GOT3 (cell line): Measurements from ENCODE around the gene NUCB1.
"Not testable (repeated sequence)": the region's sequence is repeated elsewhere in the genome, so short reads cannot be mapped to it uniquely, and the experiment has no call there.

Experiments
- DNase-seq: peaks from one replicate; lab custom pipeline; 2025; ENCODE audit warnings: mixed read lengths; lab: John Stamatoyannopoulos, UW

The NUCB1 gene

DNA sequence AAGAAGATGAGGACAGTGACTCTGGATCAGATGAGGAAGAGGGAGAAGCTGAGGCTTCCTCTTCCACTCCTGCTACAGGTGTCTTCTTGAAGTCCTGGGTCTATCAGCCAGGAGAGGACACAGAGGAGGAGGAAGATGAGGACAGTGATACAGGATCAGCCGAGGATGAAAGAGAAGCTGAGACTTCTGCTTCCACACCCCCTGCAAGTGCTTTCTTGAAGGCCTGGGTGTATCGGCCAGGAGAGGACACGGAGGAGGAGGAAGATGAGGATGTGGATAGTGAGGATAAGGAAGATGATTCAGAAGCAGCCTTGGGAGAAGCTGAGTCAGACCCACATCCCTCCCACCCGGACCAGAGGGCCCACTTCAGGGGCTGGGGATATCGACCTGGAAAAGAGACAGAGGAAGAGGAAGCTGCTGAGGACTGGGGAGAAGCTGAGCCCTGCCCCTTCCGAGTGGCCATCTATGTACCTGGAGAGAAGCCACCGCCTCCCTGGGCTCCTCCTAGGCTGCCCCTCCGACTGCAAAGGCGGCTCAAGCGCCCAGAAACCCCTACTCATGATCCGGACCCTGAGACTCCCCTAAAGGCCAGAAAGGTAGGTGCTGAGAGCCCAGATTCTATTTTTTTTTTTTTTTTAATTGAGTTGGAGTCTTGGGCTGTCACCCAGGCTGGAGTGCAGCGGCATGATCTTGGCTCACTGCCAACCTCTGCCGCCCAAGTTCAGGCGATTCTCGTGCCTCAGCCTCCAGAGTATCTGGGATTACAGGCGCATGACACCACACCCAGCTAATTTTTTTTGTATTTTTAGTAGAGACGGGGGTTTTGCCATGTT, 25.6 kb upstream of the NUCB1 start:
- DNase-seq = no peak

DNA sequence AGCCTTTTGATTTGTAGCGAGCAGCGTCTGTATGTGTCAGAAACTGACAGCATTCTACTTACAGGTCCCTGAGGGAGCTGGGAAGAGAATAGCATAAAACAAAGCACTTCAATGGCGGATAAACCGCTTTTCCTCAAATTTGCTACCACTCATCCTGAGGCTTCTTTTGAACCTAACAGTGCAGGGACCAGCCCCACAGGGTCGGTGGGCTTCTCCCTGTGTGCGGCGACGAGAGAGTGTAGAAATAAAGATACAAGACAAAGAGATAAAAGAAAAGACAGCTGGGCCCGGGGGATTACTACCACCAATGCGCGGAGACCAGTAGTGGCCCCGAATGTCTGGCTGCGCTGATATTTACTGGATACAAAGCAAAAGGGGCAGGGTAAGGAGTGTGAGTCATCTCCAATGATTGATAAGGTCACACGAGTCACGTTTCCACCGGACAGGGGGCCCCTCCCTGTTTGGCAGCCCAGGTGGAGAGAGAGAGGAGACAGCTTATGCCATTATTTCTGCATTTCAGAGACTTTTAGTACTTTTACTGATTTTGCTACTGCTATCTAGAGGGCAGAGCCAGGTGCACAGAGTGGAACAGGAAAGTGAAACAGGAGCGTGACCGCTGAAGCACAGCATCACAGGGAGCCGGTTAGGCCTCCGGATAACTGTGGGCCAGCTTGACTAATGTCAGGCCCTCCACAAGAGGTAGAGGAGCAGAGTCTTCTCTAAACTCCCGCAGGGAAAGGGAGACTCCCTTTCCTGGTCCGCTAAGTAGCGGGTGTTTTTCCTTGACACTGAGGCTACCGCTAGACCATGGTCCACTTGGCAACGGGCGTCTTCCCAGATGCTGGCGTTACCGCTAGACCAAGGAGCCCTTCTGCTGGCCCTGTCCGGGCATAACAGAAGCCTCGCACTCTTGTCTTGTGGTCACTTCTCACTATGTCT, 23.8 kb upstream of the NUCB1 start:
- not testable (repeated sequence) for DNase-seq

DNA sequence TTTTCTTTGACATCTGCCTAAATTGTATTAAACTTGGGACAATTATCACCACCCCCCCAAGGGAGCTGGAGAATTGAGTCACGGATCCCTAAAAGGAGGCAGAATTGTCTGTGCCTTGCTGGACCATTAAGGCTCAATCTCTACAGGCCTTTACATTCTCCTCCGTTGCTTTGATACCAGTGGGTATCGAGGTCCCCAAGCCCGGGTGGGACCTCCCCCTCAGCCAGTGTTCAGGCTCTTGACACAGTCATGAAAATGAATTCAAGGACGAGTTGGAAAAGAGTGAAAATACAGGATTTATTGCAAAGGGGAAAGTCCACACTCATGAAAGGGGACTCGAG, 22.3 kb upstream of the NUCB1 start:
- DNase-seq = no peak

DNA sequence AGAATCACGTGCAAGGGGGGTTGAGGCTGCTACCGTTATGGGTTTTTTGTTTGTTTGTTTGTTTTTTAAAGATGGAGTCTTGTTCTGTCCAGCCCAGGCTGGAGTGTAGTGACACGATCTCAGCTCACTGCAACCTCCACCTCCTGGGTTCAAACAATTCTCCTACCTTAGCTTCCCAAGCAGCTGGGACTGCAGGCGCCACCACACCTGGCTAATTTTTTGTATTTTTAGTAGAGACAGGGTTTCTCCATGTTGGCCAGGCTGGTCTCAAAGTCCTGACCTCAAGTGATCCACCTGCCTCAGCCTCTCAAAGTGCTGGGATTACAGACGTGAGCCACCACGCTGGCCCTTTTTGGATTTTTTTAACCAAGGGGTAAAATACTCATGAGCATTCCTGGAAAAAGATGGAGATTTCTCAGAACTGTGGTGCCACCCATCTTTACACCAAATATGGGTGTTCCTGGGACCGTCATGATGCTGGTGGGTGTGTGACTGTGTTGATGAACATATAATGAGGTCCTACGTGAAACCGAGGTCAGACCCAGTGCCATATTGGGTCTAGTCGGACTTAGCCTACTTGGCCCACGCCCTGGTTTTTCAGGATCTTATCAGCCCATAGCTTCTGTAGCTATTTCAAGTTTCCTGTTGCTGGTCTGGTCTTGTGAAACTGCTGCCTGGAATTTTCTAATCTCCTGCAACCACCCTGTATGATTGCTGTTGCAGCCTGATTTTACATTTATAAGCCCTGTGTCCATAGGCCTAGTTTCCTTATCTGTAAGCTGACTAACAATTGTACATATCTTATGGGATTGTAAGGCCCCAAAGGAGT, 21.7 kb upstream of the NUCB1 start:
- DNase-seq = no peak

DNA sequence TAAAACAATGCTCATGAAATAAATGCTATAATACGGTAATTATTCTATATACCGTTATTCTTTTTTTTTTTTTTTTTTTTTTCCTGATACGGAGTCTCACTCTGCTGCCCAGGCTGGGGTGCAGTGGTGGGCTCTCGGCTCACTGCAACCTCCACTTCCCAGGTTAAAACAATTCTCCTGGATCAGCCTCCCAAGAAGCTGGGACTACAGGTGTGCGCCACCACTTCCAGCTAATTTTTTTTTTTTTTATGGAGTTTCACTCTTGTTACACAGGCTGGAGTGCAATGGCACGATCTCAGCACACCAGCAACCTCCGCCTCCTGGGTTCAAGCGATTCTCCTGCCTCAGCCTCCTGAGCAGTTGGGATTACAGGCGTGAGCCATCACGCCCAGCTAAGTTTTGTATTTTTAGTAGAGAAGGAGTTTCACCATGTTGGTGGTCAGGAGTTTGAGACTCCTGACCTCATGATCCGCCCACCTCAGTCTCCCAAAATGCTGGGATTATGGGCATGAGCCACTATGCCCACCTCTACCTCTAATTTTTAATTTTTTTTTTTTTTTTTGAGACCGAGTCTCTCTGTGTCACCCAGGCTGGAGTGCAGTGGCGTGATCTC, 21.0 kb upstream of the NUCB1 start:
- no peak for DNase-seq

DNA sequence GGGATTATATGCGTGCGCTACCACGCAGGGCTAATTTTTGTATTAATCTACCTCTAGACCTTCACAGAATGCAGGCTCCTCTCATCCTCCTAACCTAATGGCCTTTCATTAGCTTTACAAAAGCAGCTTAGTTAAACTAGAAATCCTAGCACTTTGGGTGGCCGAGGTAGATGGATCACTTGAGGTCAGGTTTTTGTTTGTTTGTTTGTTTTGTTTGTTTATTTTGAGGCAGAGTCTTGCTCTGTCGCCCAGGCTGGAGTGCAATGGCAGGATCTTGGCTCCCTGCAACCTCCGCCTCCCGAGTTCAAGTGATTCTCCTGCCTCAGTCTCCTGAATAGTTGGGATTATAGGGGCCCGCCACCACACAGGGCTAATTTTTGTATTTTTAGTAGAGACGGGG, 20.4 kb upstream of the NUCB1 start:
- not testable (repeated sequence) for DNase-seq

DNA sequence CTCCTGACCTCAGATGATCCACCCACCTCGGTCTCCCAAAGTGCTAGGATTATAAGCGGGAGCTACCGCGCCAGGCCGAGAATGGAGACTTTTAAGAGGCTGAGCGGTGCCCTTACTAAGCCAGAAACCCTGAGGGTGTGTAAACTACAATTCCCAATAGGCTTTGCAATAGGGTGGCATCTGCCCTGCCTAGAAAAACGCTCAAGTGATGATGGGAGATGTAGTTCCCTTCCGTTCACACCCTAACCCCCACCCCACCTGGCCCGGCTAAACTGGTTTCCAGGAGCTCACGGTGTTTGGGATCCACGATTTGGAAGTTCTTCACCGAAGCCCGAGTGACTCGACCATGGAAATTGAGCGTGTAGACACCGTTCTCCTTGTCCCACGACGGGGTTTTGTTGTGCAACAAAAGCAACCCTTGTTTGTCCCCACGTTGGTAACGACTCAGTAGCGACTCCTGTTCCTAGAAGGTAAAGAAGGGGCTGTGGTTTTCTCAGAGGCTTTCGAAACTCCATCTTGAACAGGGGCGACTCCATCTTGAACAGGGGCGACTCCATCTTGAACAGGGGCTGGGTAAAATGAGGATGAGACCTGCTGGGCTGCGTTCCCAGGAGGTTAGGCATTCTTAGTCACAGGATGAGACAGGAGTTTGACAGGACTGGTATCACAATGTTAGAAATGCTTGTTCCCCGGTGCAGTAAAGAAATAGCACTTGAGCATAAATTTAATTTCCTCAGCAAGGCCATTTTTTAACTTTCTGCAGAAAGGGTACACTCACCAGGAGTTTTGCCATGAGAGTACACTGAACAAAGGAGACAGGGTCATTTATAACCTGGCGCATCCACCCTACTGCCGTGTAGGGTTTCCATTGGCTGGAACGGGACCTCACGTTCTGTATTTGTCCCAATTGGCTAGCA, 18.1 kb upstream of the NUCB1 start:
- no peak for DNase-seq

DNA sequence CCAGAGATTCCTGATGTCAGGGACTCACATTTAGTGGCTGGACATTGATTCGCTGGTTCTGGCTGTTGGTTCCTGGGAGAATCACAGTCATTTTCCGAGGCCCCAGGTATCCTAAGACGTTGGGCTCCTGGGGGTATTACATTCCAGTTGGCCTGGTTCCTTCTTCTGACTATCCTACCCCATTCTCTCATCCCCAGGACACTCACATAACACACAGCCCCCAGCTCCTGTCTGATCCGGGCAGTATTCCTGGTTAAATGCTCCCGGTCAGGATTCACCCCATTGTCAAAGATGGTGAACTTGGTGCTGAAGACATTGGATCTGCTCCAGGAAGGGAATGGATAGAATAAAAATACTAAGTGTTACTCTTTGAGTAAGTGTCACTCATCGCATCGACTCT, 16.4 kb upstream of the NUCB1 start:
- no peak for DNase-seq

DNA sequence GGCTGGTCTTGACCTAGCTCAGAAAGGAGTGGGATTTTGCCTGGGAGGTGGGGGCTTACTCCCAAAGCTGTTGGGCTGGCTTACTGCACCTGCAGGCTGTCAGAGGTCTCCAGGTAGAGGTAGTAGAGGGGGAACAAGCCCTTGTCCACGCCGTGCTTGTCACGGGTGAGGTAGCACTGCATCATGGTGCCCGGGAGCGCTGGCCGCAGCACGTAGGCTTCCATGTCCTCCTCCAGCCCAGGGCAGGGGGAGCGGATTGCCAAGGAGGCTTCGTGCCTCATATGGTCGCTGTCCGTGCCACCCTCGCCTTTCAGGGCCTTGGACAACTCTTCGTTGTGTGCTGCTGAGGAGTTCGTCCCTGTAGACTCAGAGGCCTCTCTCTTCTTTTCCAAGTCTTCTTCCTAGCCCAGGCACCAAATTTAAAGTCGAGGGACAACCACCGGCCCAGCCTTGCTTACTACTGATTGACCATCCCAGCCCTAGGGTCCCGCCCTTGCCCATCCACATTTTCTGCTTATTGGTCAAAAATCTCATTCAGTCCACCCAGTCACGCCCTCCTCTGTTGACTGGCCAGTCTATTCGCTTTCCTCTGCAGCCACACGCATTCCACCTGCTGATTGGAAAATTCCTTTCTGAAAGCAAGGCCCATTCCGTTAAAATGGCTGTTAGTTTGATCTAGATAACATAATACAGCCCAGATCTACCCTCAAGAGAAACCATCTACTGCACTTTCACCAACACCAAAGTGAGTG, 12.1 kb upstream of the NUCB1 start:
- no peak for DNase-seq

DNA sequence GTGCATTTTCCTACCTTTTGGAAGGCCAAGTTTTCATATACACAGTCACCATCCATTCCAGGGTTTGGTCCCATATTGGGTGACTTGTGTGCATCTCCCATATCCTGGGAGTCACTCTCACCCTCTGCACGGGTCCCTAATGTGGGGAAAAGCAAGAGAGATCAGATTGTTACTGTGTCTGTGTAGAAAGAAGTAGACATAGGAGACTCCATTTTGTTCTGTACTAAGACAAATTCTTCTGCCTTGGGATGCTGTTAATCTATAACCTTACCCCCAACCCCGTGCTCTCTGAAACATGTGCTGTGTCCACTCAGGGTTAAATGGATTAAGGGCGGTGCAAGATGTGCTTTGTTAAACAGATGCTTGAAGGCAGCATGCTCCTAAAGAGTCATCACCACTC, 10.6 kb upstream of the NUCB1 start:
- DNase-seq = not testable (repeated sequence)

DNA sequence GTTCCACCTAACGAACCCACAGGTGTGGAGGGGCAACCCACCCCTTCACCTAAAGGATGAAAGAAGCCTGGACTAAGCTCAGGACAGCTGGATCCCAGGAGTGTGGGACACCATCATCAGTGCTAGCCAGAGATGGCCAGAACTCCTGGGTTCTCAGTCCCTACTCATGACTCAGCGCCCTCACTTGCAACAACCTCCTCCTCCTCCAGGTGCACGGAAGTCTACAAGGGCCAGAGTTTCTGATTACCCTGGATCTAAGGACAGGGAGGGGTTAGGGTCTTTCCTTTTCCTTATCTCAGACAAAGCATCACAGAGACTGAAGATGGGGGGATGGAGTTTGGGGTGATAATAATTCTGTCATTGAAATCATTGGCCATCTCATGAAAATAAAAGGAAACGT, 9.6 kb upstream of the NUCB1 start:
- DNase-seq = no peak

DNA sequence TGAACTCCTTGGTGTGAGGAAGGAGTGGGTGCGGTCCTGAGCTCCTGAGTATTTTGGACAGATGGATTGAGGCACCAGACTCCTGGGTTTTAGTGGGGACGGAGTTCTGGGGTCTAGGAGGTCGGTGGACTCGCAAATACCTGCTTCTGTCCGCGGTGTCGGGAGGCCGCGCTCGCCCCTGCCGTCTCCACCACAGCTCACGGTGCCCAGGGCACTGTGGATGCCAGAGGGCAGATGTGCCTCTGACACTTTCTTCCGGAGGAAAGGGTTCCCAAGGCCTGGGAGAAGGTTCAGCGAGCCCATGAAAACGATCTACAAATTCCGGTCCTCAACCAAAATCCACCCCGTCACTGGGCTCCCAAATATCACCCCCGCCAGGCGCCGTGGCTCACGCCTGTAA, 4.9 kb upstream of the NUCB1 start:
- no peak for DNase-seq

DNA sequence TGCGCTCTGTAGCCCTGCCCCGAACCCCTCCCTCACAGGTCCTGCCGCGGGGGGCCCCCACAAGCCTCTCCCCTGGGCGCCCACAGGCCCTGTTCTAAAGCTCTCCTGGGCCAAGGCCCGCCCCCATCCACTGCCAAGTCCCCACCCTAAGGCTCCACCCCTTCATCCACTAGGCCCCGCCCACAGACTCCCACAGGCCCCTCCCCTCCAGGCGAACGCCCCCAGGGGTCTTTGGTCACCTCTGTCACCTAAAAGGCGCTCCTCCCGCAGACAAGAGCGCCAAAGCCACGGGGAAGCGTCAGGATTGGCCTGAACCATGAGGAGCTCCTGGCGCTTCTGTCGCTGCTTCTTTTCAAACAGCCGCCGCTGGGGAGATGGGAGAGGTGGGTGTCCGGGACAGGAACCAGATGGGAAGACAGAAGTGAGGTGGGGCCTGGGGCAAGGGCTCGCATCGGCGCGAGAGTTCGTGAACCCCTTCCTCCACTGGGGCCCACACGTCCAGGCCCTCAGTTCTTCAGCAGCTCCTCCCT, 3.9 kb upstream of the NUCB1 start:
- DNase-seq = no peak

DNA sequence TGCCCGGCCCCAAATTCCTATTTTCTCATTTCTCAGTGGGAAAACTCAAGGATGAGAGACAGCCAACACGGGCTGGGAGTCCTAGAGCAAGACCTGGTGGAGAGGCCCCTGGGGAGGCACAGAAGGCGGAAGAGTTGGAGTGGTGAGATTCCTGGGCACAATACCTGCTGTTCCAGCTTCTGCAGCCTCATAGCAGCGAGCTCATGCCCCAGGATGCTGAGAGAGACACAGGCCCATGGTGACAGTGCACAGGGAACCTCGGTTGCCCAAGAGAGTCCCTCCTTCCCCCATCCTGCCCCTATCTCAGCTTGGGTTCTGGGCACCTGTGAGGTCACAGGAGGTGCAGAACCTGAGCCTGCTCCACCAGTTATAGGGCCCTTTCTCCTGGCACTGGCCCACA, 2.9 kb upstream of the NUCB1 start:
- no peak for DNase-seq

DNA sequence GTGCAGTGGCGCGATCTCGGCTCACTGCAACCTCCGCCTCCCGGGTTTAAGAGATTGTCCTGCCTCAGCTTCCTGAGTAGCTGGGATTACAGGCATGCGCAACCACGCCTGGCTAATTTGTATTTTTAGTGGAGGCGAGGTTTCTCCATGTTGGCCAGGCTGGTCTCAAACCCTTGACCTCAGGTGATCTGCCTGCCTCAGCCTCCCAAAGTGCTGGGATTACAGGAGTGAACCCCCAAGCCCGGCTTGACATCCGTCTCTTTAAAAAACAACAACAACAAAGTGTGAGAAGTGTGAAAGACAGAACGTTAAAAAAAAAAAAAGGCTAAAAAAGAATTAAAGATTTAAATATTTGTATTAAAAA, 744 bp upstream of the NUCB1 start:
- not testable (repeated sequence) for DNase-seq

DNA sequence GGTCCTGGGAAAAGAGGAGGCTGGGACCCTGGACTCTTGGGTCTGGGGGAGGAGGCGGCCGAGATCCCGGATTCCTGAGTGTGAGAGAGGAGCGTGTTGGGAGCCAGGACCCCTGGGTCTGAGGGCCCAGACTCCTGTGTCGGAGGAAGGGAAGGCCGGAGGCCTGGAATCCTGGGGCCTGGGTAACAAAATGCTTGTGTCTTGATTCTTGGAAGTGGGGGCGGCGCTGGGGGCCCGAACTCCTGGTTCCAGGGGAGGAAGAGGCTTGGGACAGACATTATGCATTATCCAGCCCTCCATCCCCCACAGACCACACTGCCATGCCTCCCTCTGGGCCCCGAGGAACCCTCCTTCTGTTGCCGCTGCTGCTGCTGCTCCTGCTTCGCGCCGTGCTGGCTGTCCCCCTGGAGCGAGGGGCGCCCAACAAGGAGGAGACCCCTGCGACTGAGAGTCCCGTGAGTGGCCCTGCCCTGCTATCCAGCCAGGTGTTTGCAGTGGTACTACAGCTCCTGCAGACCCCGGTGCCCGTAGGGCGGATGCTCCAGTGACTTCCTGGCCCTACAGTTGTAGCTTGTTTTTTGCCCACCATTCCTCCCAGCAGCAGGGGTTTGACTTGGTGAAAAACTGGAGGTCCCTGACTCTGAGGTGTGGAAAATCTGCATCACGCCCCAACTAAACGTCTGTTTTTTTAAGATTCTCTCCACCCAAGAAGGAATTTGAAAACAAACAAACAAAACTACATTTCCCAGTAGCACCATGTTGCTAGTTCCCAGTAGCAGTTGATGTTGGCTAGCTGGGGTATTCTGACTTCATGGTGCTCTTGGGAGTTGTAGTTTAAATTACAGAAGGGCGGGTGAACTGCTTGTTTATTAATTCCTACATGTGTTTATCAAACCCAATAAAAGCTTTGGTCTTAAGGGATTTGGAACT, 630 bp downstream of the NUCB1 start:
- no peak for DNase-seq

DNA sequence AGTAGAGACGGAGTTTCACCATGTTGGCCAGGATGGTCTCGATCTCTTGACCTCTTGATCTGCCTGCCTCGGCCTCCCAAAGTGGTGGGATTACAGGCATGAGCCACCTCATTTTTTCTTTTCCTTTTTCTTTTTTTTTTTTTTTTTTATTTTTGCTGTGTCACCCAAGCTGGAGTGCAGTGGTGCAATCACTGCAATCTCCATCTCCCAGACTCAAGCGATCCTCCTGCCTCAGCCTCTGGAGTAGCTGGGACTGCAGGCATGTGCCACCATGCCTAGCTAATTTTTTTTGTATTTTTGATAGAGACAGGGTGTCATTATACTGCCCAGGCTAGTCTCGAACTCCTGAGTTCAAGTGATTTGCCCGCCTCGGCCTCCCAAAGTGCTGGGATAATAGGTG, 2.2 kb downstream of the NUCB1 start:
- DNase-seq = not testable (repeated sequence)

DNA sequence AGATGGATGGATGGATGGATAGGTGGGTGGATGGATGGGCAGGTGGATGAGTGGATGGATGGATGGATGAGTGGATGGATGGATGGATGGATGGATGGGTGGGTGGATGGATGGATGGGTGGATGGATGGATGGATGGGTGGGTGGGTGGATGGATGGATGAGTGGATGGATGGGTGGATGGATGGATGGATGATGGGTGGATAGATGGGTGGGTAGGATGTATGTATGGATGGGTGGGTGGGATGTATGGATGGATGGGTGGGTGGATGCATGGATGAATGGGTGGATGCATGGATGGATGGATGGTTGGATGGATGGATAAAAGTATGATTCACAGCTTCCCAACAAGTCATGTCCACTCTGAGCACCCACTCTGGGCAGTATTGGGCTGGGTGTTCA, 3.7 kb downstream of the NUCB1 start:
- DNase-seq = not testable (repeated sequence)

DNA sequence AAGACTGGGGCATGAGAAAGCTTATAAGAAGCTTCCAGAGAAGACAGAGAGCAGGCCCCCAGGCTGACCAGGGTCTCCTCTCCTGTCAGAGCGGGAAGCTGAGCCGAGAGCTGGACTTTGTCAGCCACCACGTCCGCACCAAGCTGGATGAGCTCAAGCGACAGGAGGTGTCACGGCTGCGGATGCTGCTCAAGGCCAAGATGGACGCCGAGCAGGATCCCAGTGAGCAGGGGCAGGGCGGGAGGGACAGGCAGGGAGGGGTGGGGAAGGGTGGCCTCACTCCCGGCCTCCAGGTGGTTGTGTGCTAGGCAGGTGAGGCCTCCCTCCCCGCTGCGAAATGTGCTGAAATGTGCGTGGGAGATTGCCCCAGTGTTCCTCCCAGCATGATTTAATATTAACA, 5.6 kb downstream of the NUCB1 start:
- no peak for DNase-seq
